Mammary epithelial cell (primary cell): ENCODE data around the gene BMP5.

Experiments
- CTCF ChIP-seq, 2 donors: IDR thresholded peaks in 1 of 2; conservative IDR thresholded peaks in 1 of 2; 2 replicates each; pipeline ENCODE4 v1.5.1; 2011 to 2012; ENCODE audit warnings: inconsistent platforms in 2 of 2, low read length in 2 of 2, mild to moderate bottlenecking in 2 of 2, control low read depth in 1 of 2, low read depth in 1 of 2; ENCODE audit not compliant: insufficient read depth in 1 of 2; ENCODE audit errors: extremely low read depth in 1 of 2
- EZH2 ChIP-seq: IDR thresholded peaks from 2 replicates; pipeline ENCODE4 v1.6.1; 2012; ENCODE audit warnings: low read length, inconsistent platforms, borderline replicate concordance

GRCh38 chr6:55839080-55839479 lies 36.3 kb downstream of the BMP5 start:
- no peak for TF ChIP-seq CTCF (conservative IDR thresholded peaks at IDR 0.05 in 1 of 2, IDR thresholded peaks at IDR 0.05 in 1 of 2; ENCODE audit: extremely low read depth in 1 of 2, insufficient read depth in 1 of 2, low read depth in 1 of 2, low read length in 2 of 2)
- TF ChIP-seq EZH2, result no peak
